Endodermal cell (in vitro differentiated cells): Measurements from ENCODE around the gene DCAF8L1. TPM values are rescaled to one million over a fixed set of nuclear protein-coding genes. Genes with fewer than 3 reads are reported as not detected.

Experiments used
- DNase-seq: peaks from one replicate; pipeline ENCODE4 v3.0.0-alpha.2; 2017
- H3K27ac ChIP-seq: 2 replicates; pipeline ENCODE4 v1.5.1; 2013; ENCODE audit warnings: mild to moderate bottlenecking, low read depth, low read length, moderate library complexity
- H3K27me3 ChIP-seq: 2 replicates; pipeline ENCODE4 v1.6.1; 2013; ENCODE audit warnings: mild to moderate bottlenecking, low read length, moderate library complexity; ENCODE audit not compliant: insufficient read depth, control insufficient read depth, poor library complexity, severe bottlenecking
- H3K36me3 ChIP-seq: 2 replicates; pipeline ENCODE4 v1.7.0; 2013; ENCODE audit warnings: mild to moderate bottlenecking, low read length, moderate library complexity; ENCODE audit not compliant: control insufficient read depth, insufficient read depth
- H3K4me1 ChIP-seq: one replicate; pipeline ENCODE4 v1.7.0; 2013; ENCODE audit warnings: low read length; ENCODE audit not compliant: control insufficient read depth, insufficient read depth
- H3K4me3 ChIP-seq: 2 replicates; pipeline ENCODE4 v1.5.1; 2013; ENCODE audit warnings: mild to moderate bottlenecking, low read length, moderate library complexity
- H3K9ac ChIP-seq: 2 replicates; pipeline ENCODE4 v1.6.1; 2013; ENCODE audit warnings: mild to moderate bottlenecking, low read length, moderate library complexity; ENCODE audit not compliant: poor library complexity, severe bottlenecking; ENCODE audit errors: extremely low read depth
- H3K9me3 ChIP-seq: 2 replicates; pipeline ENCODE4 v1.6.1; 2013; ENCODE audit warnings: mild to moderate bottlenecking, low read length, moderate library complexity; ENCODE audit not compliant: control insufficient read depth
- H3K27ac Mint-ChIP-seq: 2 replicates; pipeline ENCODE4 v1.8.0; 2020; ENCODE audit warnings: mixed read lengths
- H3K27me3 Mint-ChIP-seq: 2 replicates; pipeline ENCODE4 v1.8.0; 2021; ENCODE audit warnings: mild to moderate bottlenecking, mixed read lengths; ENCODE audit not compliant: insufficient read depth
- H3K36me3 Mint-ChIP-seq: 2 replicates; pipeline ENCODE4 v1.8.0; 2020; ENCODE audit warnings: low read depth, mixed read lengths
- H3K4me1 Mint-ChIP-seq: 2 replicates; pipeline ENCODE4 v1.8.0; 2020; ENCODE audit warnings: mixed read lengths
- H3K4me3 Mint-ChIP-seq: 2 replicates; pipeline ENCODE4 v1.8.0; 2020; ENCODE audit warnings: mild to moderate bottlenecking, moderate library complexity, mixed read lengths
- H3K9me3 Mint-ChIP-seq: 2 replicates; pipeline ENCODE4 v1.8.0; 2020; ENCODE audit warnings: mild to moderate bottlenecking, mixed read lengths
- WGBS, 2 experiments: methylation state at CpG; one replicate each; pipeline versions ENCODE4 v1.1.5 to v1.1.7; 2013; ENCODE audit warnings: missing lambda C conversion rate in 2 of 2, mixed read lengths in 1 of 2; ENCODE audit not compliant: insufficient coverage in 1 of 2, insufficient read length in 1 of 2; 5-methylcytosine and 5-hydroxymethylcytosine counted together
- total RNA-seq, 2 donors: library from RNA; stranded (reverse); fragmentation: NEBNext Ultra II Directional in 1 of 2; extraction: Animal tissue kit (Norgen Biotek cat#: 25700) in 1 of 2; gene quantifications; 2 replicates in 1 of 2; 3 replicates in 1 of 2; pipeline ENCODE4 v1.2.1, GENCODE V29; 2021
- TF ChIP-seq, protein P1 (sequence below): fragments of 200-600 bp; sonication (generic); conservative IDR thresholded peaks from 2 replicates; pipeline ENCODE4 v1.5.0; 2021; ENCODE audit warnings: antibody characterized with exemption, mild to moderate bottlenecking

DCAF8L1 gene
- total RNA-seq, 2 donors from 2014 or later: not detected

DNA sequence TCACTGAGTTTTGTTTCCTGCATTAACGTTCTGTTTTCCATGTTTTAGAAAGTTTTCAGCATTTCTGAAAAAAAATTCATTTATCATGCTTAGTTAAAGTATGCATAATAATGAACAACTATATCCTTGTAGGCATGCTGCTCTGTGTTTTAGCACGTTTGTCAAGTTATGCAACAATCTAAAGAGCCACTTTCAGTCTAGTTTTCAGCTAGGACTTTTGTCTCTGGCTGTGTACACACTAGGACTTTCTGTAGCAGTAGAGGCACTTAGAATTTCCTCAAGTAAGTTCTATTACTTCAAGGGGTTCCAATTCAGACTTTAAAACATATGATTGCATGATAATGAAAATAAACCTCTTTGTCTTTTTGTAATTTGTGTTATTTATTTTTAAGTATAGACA, 12.4 kb downstream of the DCAF8L1 start:
- 78 to 100% methylated on average over 1 to 2 of the region's 2 CpGs for WGBS, 2 experiments
- no peak for DNase-seq
- no peaks in the 10 kb centered on the region for H3K4me1 Mint-ChIP-seq
- H3K4me1 ChIP-seq: no peaks in the 10 kb centered on the region
- no peak overlapping the region for H3K27ac Mint-ChIP-seq
- no peak overlapping the region for H3K9ac ChIP-seq
- H3K27ac ChIP-seq: peak overlapping the region; percentile 81
- no peak overlapping the region for H3K4me3 Mint-ChIP-seq
- no peaks in the 10 kb centered on the region for H3K27me3 ChIP-seq
- no peaks in the 10 kb centered on the region for H3K27me3 Mint-ChIP-seq
- H3K36me3 Mint-ChIP-seq: peaks cover 2% of the 10 kb centered on the region
- peaks cover 31% of the 10 kb centered on the region for H3K9me3 Mint-ChIP-seq
- H3K9me3 ChIP-seq: no peaks in the 10 kb centered on the region
- TF ChIP-seq, protein P1, sequence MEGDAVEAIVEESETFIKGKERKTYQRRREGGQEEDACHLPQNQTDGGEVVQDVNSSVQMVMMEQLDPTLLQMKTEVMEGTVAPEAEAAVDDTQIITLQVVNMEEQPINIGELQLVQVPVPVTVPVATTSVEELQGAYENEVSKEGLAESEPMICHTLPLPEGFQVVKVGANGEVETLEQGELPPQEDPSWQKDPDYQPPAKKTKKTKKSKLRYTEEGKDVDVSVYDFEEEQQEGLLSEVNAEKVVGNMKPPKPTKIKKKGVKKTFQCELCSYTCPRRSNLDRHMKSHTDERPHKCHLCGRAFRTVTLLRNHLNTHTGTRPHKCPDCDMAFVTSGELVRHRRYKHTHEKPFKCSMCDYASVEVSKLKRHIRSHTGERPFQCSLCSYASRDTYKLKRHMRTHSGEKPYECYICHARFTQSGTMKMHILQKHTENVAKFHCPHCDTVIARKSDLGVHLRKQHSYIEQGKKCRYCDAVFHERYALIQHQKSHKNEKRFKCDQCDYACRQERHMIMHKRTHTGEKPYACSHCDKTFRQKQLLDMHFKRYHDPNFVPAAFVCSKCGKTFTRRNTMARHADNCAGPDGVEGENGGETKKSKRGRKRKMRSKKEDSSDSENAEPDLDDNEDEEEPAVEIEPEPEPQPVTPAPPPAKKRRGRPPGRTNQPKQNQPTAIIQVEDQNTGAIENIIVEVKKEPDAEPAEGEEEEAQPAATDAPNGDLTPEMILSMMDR: no peak
- H3K36me3 ChIP-seq: no peaks in the 10 kb centered on the region
- no peak overlapping the region for H3K4me3 ChIP-seq

DNA sequence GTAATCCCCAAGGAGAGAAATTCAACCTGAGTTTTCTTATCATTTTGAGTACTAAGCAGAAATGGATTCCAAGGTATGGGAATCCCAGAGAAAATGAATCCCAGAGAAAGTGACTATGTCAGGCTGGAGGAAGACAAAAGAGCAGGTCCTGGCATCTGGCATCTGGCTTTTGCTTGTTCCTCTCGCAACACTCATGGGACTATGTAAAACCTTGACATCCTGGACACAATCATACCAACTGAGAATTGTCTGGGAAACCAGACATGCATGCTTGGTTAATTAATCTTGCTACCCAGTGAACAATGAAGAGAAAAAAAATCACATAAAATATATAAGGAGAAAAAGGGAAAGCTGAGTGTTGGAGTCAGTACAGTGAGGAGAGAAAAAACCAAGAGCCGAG, 12.9 kb downstream of the DCAF8L1 start:
- H3K27me3 Mint-ChIP-seq: no peaks in the 10 kb centered on the region
- 90% methylated on average over 2 of the region's 2 CpGs; no CpG with 5 or more reads in 1 of the 2 experiments for WGBS, 2 experiments
- no peaks in the 10 kb centered on the region for H3K9me3 ChIP-seq
- no peak for DNase-seq
- no peak overlapping the region for H3K27ac Mint-ChIP-seq
- H3K36me3 ChIP-seq: no peaks in the 10 kb centered on the region
- no peaks in the 10 kb centered on the region for H3K4me1 Mint-ChIP-seq
- H3K27ac ChIP-seq: peak overlapping the region; percentile 81
- no peaks in the 10 kb centered on the region for H3K27me3 ChIP-seq
- TF ChIP-seq, protein P1: no peak
- H3K4me1 ChIP-seq: no peaks in the 10 kb centered on the region
- no peak overlapping the region for H3K4me3 Mint-ChIP-seq
- peaks cover 32% of the 10 kb centered on the region for H3K9me3 Mint-ChIP-seq
- no peak overlapping the region for H3K4me3 ChIP-seq
- H3K9ac ChIP-seq: no peak overlapping the region
- peaks cover 2% of the 10 kb centered on the region for H3K36me3 Mint-ChIP-seq

GRCh38 chrX:27966955-27967354, 14.3 kb downstream of the DCAF8L1 start:
- TF ChIP-seq, protein P1: no peak
- no peaks in the 10 kb centered on the region for H3K4me1 Mint-ChIP-seq
- Histone ChIP-seq H3K27ac (no peak overlapping the region), H3K27me3 (no peaks in the 10 kb centered on the region), H3K4me1 (no peaks in the 10 kb centered on the region), H3K9me3 (no peaks in the 10 kb centered on the region), H3K36me3 (no peaks in the 10 kb centered on the region), H3K4me3 (no peak overlapping the region), H3K9ac (no peak overlapping the region)
- H3K4me3 Mint-ChIP-seq: no peak overlapping the region
- H3K27ac Mint-ChIP-seq: no peak overlapping the region
- WGBS, 2 experiments: 100% methylated on average over 1 of the region's 1 CpG; no CpG with 5 or more reads in 1 of the 2 experiments
- no peak for DNase-seq
- peaks cover 44% of the 10 kb centered on the region for H3K9me3 Mint-ChIP-seq
- peaks cover 2% of the 10 kb centered on the region for H3K36me3 Mint-ChIP-seq
- no peaks in the 10 kb centered on the region for H3K27me3 Mint-ChIP-seq
